Neutrophil (primary cell): Measurements from ENCODE around the gene SLC2A4RG.

Experiments used
- H3K27ac ChIP-seq: fragments of 200-600 bp; sonication (generic); 2 replicates; pipeline ENCODE4 v1.5.1; 2016; ENCODE audit warnings: mild to moderate bottlenecking, moderate library complexity
- H3K27me3 ChIP-seq: fragments of 200-600 bp; sonication (generic); 2 replicates; pipeline ENCODE4 v1.6.0; 2016; ENCODE audit warnings: mild to moderate bottlenecking
- H3K36me3 ChIP-seq: fragments of 200-600 bp; sonication (generic); 2 replicates; pipeline ENCODE4 v1.5.1; 2017
- H3K4me1 ChIP-seq, 2 experiments: fragments of 200-600 bp in 1 of 2; sonication (generic) in 1 of 2; 1 replicate in 1 of 2; 2 replicates in 1 of 2; pipeline versions ENCODE4 v1.5.1 to v1.6.1; 2013 to 2016; ENCODE audit warnings: low read depth in 1 of 2, low read length in 1 of 2, mild to moderate bottlenecking in 1 of 2, moderate library complexity in 1 of 2; ENCODE audit not compliant: control insufficient read depth in 1 of 2, insufficient read depth in 1 of 2
- H3K4me3 ChIP-seq, 2 experiments: fragments of 200-600 bp in 1 of 2; sonication (generic) in 1 of 2; 1 replicate in 1 of 2; 2 replicates in 1 of 2; pipeline ENCODE4 v1.5.1; 2013 to 2016; ENCODE audit warnings: low read depth in 1 of 2, low read length in 1 of 2, mild to moderate bottlenecking in 1 of 2, moderate library complexity in 1 of 2
- H3K9me3 ChIP-seq: fragments of 200-600 bp; sonication (generic); 2 replicates; pipeline ENCODE4 v1.5.1; 2016
- CTCF ChIP-seq: fragments of 200-600 bp; sonication (generic); IDR thresholded peaks from 2 replicates; pipeline ENCODE4 v1.5.1; 2016; ENCODE audit warnings: antibody characterized with exemption

SLC2A4RG gene

GRCh38 chr20:63777614-63778013 is 38.0 kb downstream of the SLC2A4RG start:
- Histone ChIP-seq H3K4me1 (no peaks in the 10 kb centered on the region), H3K27ac (no peak overlapping the region), H3K36me3 (no peaks in the 10 kb centered on the region), H3K9me3 (no peaks in the 10 kb centered on the region), H3K4me3 (no peak overlapping the region), H3K27me3 (peaks cover 21% of the 10 kb centered on the region)
- no peak for TF ChIP-seq CTCF

DNA sequence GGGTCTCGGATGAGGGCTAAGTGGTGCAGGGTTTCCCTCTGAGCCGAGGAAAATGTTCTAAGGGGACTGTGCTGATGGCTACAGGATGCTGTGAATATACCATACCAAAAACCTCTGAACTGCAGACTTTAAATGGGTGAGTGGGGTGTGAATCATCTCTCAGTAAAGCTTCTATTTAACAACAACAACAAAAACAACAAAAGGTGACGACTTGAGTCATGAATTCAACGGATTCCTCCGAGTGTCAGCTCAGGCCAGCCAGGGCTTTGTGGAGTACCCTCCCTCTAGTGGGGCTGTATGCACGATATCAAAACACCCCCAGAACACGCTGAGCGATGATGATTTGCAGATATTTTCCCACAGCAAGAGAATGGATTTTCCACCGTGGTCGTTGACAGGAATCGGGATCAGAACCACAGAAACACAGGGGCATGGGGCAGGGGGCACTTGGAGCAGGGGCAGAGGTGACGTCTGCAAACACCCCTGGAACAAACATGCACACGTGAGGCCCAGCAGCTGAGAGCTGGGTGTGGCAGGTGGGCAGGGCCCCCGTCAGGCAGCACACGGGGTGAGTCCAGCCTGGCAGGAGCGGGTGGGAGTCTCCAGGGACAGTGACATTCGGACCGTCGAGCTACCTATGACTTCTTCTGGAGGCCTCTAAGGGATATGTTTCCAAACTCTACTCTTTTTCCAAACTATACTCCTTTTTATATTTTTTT is 38.6 kb downstream of the SLC2A4RG start:
- Histone ChIP-seq H3K4me3 (no peak overlapping the region), H3K4me1 (no peaks in the 10 kb centered on the region), H3K27ac (no peak overlapping the region), H3K9me3 (no peaks in the 10 kb centered on the region), H3K36me3 (no peaks in the 10 kb centered on the region), H3K27me3 (peaks cover 21% of the 10 kb centered on the region)
- TF ChIP-seq CTCF: no peak

GRCh38 chr20:63778857-63779256 is 39.3 kb downstream of the SLC2A4RG start:
- no peak for TF ChIP-seq CTCF
- H3K36me3 ChIP-seq: no peaks in the 10 kb centered on the region
- H3K4me3 ChIP-seq: no peak overlapping the region
- H3K27me3 ChIP-seq: peaks cover 17% of the 10 kb centered on the region
- H3K9me3 ChIP-seq: no peaks in the 10 kb centered on the region
- H3K4me1 ChIP-seq: no peaks in the 10 kb centered on the region
- no peak overlapping the region for H3K27ac ChIP-seq

GRCh38 chr20:63781181-63781580 is 41.6 kb downstream of the SLC2A4RG start:
- no peak for TF ChIP-seq CTCF
- Histone ChIP-seq H3K36me3 (no peaks in the 10 kb centered on the region), H3K4me1 (no peaks in the 10 kb centered on the region), H3K27ac (no peak overlapping the region), H3K9me3 (no peaks in the 10 kb centered on the region), H3K4me3 (no peak overlapping the region), H3K27me3 (no peaks in the 10 kb centered on the region)

DNA sequence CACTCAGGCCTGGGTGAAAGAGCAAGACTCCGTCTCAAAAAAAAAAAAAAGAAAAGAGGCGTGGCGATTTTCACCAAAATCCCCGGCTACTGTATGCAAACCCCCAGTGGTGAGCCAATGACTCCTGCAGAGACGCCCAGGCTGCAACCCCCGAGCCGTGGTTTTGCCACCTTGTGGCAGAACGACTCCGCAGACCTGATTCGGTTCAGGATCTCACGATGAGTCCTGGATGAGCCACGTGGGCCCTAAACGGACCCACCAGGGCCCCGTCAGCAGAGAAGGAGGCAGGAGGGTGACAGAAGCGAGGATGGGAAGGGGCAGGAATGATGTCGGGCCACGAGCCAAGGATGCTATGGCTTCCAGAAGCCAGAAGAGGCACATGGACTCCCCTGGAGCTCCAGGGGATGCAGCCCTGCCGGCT is 42.5 kb downstream of the SLC2A4RG start:
- no peaks in the 10 kb centered on the region for H3K36me3 ChIP-seq
- H3K9me3 ChIP-seq: no peaks in the 10 kb centered on the region
- no peak overlapping the region for H3K4me3 ChIP-seq
- peaks cover 0 to 3% of the 10 kb centered on the region in 2 experiments for H3K4me1 ChIP-seq
- H3K27ac ChIP-seq: no peak overlapping the region
- TF ChIP-seq CTCF: no peak
- H3K27me3 ChIP-seq: no peaks in the 10 kb centered on the region
